Ascending aorta (tissue), 2 donors: ENCODE measurements around the gene NUP210. TPM values are rescaled to one million over a fixed set of nuclear protein-coding genes. Genes with fewer than 3 reads are reported as not detected.
"Not testable (repeated sequence)": the region's sequence is repeated elsewhere in the genome, so short reads cannot be mapped to it uniquely, and the experiment has no call there.

Experiments used
- DNase-seq, 2 donors: peaks; one replicate each; pipeline ENCODE4 v3.0.0-alpha.2; 2019; ENCODE audit warnings: low spot score in 2 of 2
- H3K27ac ChIP-seq, 2 donors: fragments of 200-600 bp; sonication (generic); one replicate each; pipeline ENCODE4 v1.5.1; 2016 to 2017; ENCODE audit warnings: mild to moderate bottlenecking in 1 of 2
- H3K27me3 ChIP-seq: fragments of 200-600 bp; sonication (generic); one replicate; pipeline ENCODE4 v1.5.1; 2017
- H3K36me3 ChIP-seq, 2 donors: fragments of 200-600 bp; sonication (generic); one replicate each; pipeline ENCODE4 v1.5.1; 2016
- H3K4me1 ChIP-seq, 2 donors: fragments of 200-600 bp; sonication (generic); one replicate each; pipeline ENCODE4 v1.5.1; 2016 to 2017; ENCODE audit warnings: mild to moderate bottlenecking in 1 of 2
- H3K4me3 ChIP-seq, 2 donors: fragments of 200-600 bp; sonication (generic); one replicate each; pipeline ENCODE4 v1.5.1; 2016 to 2017; ENCODE audit warnings: mild to moderate bottlenecking in 1 of 2
- H3K9me3 ChIP-seq, 2 donors: fragments of 200-600 bp; sonication (generic); one replicate each; pipeline ENCODE4 v1.5.1; 2016
- CTCF ChIP-seq, 3 experiments: fragments of 200-600 bp in 2 of 3; fragments of 450-650 bp in 1 of 3; sonication (generic) in 2 of 3; IDR thresholded peaks; one replicate each; pipeline ENCODE4 v1.5.1; 2016 to 2019; ENCODE audit warnings: antibody characterized with exemption in 3 of 3, mild to moderate bottlenecking in 1 of 3, moderate library complexity in 1 of 3
- intact Hi-C: fragments of 100-400 bp; cut with DNase I; formaldehyde crosslinking; loops from one replicate; pipeline ENCODE4 v1.15.1; 2023
- total RNA-seq: library from RNA; depleted of rRNA; stranded (reverse); fragments of >200 nt; gene quantifications from one replicate; pipeline ENCODE4 v1.1.0, GENCODE V29; 2016

Gene NUP210
- total RNA-seq, 1 donor from 2014 or later: 11.0 TPM

- no peak for TF ChIP-seq CTCF (IDR thresholded peaks at IDR 0.05)
- peak overlapping the region in 1 of 2 donors; percentile 23 for H3K4me3 ChIP-seq
- H3K27me3 ChIP-seq: no peaks in the 10 kb centered on the region
- H3K27ac ChIP-seq: peak overlapping the region; percentile 75 to 76
- no peaks in the 10 kb centered on the region for H3K9me3 ChIP-seq
- DNase-seq: peak; percentile 19 to 82
- H3K4me1 ChIP-seq: peaks cover 6 to 28% of the 10 kb centered on the region in 2 donors
- intact Hi-C loops: no loop called here
- no peaks in the 10 kb centered on the region for H3K36me3 ChIP-seq
These were observed 40.8 kb downstream of the NUP210 start for GRCh38 chr3:13379201-13379830.

GRCh38 chr3:13378155-13378554 is 42.0 kb downstream of the NUP210 start:
- Histone ChIP-seq H3K4me3 (no peak overlapping the region), H3K9me3 (no peaks in the 10 kb centered on the region), H3K27me3 (no peaks in the 10 kb centered on the region), H3K27ac (peak overlapping the region in 1 of 2 donors; percentile 76), H3K4me1 (peaks cover 6 to 28% of the 10 kb centered on the region in 2 donors), H3K36me3 (no peaks in the 10 kb centered on the region)
- no peak for TF ChIP-seq CTCF (IDR thresholded peaks at IDR 0.05)
- intact Hi-C loops: no loop called here
- DNase-seq: no peak

- H3K36me3 ChIP-seq, H3K4me3 ChIP-seq, intact Hi-C loops, DNase-seq, H3K9me3 ChIP-seq, H3K27ac ChIP-seq, H3K27me3 ChIP-seq: not testable (repeated sequence)
- peaks cover 6 to 28% of the 10 kb centered on the region in 2 donors for H3K4me1 ChIP-seq
These were observed 42.4 kb downstream of the NUP210 start for GRCh38 chr3:13377741-13378140.

GRCh38 chr3:13377021-13377420 is 43.1 kb downstream of the NUP210 start:
- intact Hi-C loops: no loop called here
- Histone ChIP-seq H3K36me3 (no peaks in the 10 kb centered on the region), H3K27ac (no peak overlapping the region), H3K4me1 (peaks cover 6 to 28% of the 10 kb centered on the region in 2 donors), H3K4me3 (no peak overlapping the region), H3K9me3 (no peaks in the 10 kb centered on the region), H3K27me3 (no peaks in the 10 kb centered on the region)
- no peak for TF ChIP-seq CTCF (IDR thresholded peaks at IDR 0.05)
- DNase-seq: no peak

- H3K9me3 ChIP-seq: no peaks in the 10 kb centered on the region
- H3K4me1 ChIP-seq: peaks cover 6 to 23% of the 10 kb centered on the region in 2 donors
- no peaks in the 10 kb centered on the region for H3K36me3 ChIP-seq
- no peak for TF ChIP-seq CTCF (IDR thresholded peaks at IDR 0.05)
- no peak overlapping the region for H3K27ac ChIP-seq
- intact Hi-C loops: no loop called here
- H3K4me3 ChIP-seq: no peak overlapping the region
- no peak for DNase-seq
- H3K27me3 ChIP-seq: no peaks in the 10 kb centered on the region
These were observed 44.0 kb downstream of the NUP210 start for GRCh38 chr3:13376091-13376490.

- H3K36me3 ChIP-seq: no peaks in the 10 kb centered on the region
- H3K27me3 ChIP-seq: no peaks in the 10 kb centered on the region
- H3K9me3 ChIP-seq: no peaks in the 10 kb centered on the region
- intact Hi-C loops: no loop called here
- H3K4me1 ChIP-seq: peaks cover 6 to 20% of the 10 kb centered on the region in 2 donors
- no peak for DNase-seq
- H3K27ac ChIP-seq: no peak overlapping the region
- TF ChIP-seq CTCF (IDR thresholded peaks at IDR 0.05): no peak
- H3K4me3 ChIP-seq: no peak overlapping the region
These were observed 44.7 kb downstream of the NUP210 start for GRCh38 chr3:13375464-13375863.
